ENCODE results near the gene SERBP1. TPM values are rescaled to one million over a fixed set of nuclear protein-coding genes. Genes with fewer than 3 reads are reported as not detected.

The SERBP1 gene
- total RNA-seq: 108 and 162 TPM in 2 replicates

- TF ChIP-seq CTCF (IDR thresholded peaks at IDR 0.05; ENCODE audit: insufficient read depth, low read depth, low read length): peak; percentile 1
- DNase-seq (ENCODE audit: low read depth): peak; percentile 96
- H3K4me3 ChIP-seq (ENCODE audit: low read depth, low read length): peak within 1 kb of the TSS; percentile 97
Measured at GRCh38 chr1:67430358-67431155, at the start of gene SERBP1. Gene SERBP1, minus strand, starts transcription at chr1:67430402. Its CDS starts 102 bp downstream, at chr1:67430300.

- H3K4me3 ChIP-seq (ENCODE audit: low read depth, low read length): no peak overlapping the region
- DNase-seq (ENCODE audit: low read depth): peak; percentile 30
- TF ChIP-seq CTCF (IDR thresholded peaks at IDR 0.05; ENCODE audit: insufficient read depth, low read depth, low read length): no peak
Measured at GRCh38 chr1:67479146-67479891, 49.1 kb upstream of the SERBP1 start.

GRCh38 chr1:67476906-67477305 is 46.7 kb upstream of the SERBP1 start:
- no peak for DNase-seq (ENCODE audit: low read depth)
- TF ChIP-seq CTCF (IDR thresholded peaks at IDR 0.05; ENCODE audit: insufficient read depth, low read depth, low read length): no peak
- H3K4me3 ChIP-seq (ENCODE audit: low read depth, low read length): no peak overlapping the region

GRCh38 chr1:67476006-67476482 is 45.8 kb upstream of the SERBP1 start:
- H3K4me3 ChIP-seq (ENCODE audit: low read depth, low read length): no peak overlapping the region
- DNase-seq (ENCODE audit: low read depth): no peak
- no peak for TF ChIP-seq CTCF (IDR thresholded peaks at IDR 0.05; ENCODE audit: insufficient read depth, low read depth, low read length)

- TF ChIP-seq CTCF (IDR thresholded peaks at IDR 0.05; ENCODE audit: insufficient read depth, low read depth, low read length): no peak
- DNase-seq (ENCODE audit: low read depth): no peak
- no peak overlapping the region for H3K4me3 ChIP-seq (ENCODE audit: low read depth, low read length)
Measured at GRCh38 chr1:67472056-67472455, 41.9 kb upstream of the SERBP1 start.

GRCh38 chr1:67469431-67469830 is 39.2 kb upstream of the SERBP1 start:
- no peak overlapping the region for H3K4me3 ChIP-seq (ENCODE audit: low read depth, low read length)
- DNase-seq (ENCODE audit: low read depth): no peak
- no peak for TF ChIP-seq CTCF (IDR thresholded peaks at IDR 0.05; ENCODE audit: insufficient read depth, low read depth, low read length)

All from fibroblast of villous mesenchyme (primary cell).